MCF 10A (cell line): ENCODE results near the gene HOXA1. TPM values are rescaled to one million over a fixed set of nuclear protein-coding genes. Genes with fewer than 3 reads are reported as not detected.
A peak's percentile ranks its signal among the peaks of the same experiment; 100 is the strongest.
"Not testable (repeated sequence)": the region's sequence is repeated elsewhere in the genome, so short reads cannot be mapped to it uniquely, and the experiment has no call there.

ENCODE experiments used
- BruUV-seq: library from RNA; stranded (reverse); fragments of 400-500 nt; replicated peaks from 2 replicates; lab custom pipeline; 2021; lab: Mats Ljungman, UMichigan
- CTCF ChIA-PET: fragments of 300-600 bp; sonication (Branson Sonifier 250); formaldehyde crosslinking; extraction: SDS; loops from one replicate; lab custom pipeline; 2021; ENCODE audit warnings: antibody characterized with exemption, inconsistent platforms; lab: Yijun Ruan, JAX
- POLR2A ChIA-PET: fragments of 300-600, 350-650 bp; sonication (Branson Sonifier 250); formaldehyde crosslinking; extraction: SDS; loops from one replicate; lab custom pipeline; 2020; ENCODE audit warnings: antibody characterized with exemption, inconsistent platforms; lab: Yijun Ruan, JAX
- DNase-seq: peaks from one replicate; pipeline ENCODE4 v3.0.0-alpha.2; 2018; ENCODE audit not compliant: unreplicated experiment
- H3K27ac Mint-ChIP-seq: one replicate; pipeline ENCODE4 v1.8.0; 2022; ENCODE audit warnings: mild to moderate bottlenecking, low read depth, mixed read lengths; ENCODE audit not compliant: unreplicated experiment
- H3K27me3 Mint-ChIP-seq: one replicate; pipeline ENCODE4 v1.8.0; 2022; ENCODE audit warnings: mixed read lengths; ENCODE audit not compliant: insufficient read depth, unreplicated experiment
- H3K36me3 Mint-ChIP-seq: one replicate; pipeline ENCODE4 v1.8.0; 2022; ENCODE audit warnings: mild to moderate bottlenecking, moderate library complexity, mixed read lengths; ENCODE audit not compliant: insufficient read depth, unreplicated experiment
- H3K4me1 Mint-ChIP-seq: one replicate; pipeline ENCODE4 v1.8.0; 2022; ENCODE audit warnings: mixed read lengths; ENCODE audit not compliant: insufficient read depth, unreplicated experiment
- H3K4me3 Mint-ChIP-seq: one replicate; pipeline ENCODE4 v1.8.0; 2022; ENCODE audit warnings: mild to moderate bottlenecking, moderate library complexity, mixed read lengths; ENCODE audit not compliant: unreplicated experiment
- H3K9me3 Mint-ChIP-seq: one replicate; pipeline ENCODE4 v1.8.0; 2022; ENCODE audit warnings: mixed read lengths; ENCODE audit not compliant: unreplicated experiment
- intact Hi-C: fragments of 100-400 bp; cut with micrococcal nuclease; formaldehyde crosslinking; loops from 2 replicates; pipeline ENCODE4 v1.14.1; 2022
- total RNA-seq: library from RNA; stranded (reverse); gene quantifications from 2 replicates; pipeline ENCODE4 v1.2.3, GENCODE V29; 2022
- TF ChIP-seq, protein P1 (sequence below): fragments of 200-600 bp; IDR thresholded peaks from one replicate; pipeline ENCODE4 v1.8.0; 2022; ENCODE audit warnings: antibody characterized with exemption, mild to moderate bottlenecking; ENCODE audit not compliant: unreplicated experiment

The HOXA1 gene
- total RNA-seq, 1 experiment from 2014 or later = 5.6 TPM

DNA sequence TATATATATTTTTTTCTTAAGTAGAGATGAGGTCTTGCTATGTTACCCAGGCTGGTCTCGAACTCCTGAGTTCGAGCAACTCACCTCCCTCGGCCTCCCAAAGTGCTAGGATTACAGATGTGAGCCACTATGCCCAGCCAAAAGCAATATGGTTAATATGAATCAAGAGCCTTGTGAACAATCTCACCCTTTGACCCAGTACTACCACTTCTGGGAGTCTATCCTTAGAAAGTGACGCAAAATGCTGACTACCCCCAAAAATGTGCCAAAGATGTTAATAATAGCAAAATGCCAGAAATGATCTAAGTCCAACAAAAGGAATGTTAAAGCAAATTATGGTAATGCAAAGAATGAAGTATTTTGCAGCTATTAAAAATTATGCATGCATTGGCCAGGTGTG, 44.3 kb downstream of the HOXA1 start:
- Mint-ChIP-seq H3K9me3 (no peaks in the 10 kb centered on the region), H3K27me3 (no peaks in the 10 kb centered on the region), H3K36me3 (no peaks in the 10 kb centered on the region), H3K4me1 (peaks cover 5% of the 10 kb centered on the region), H3K4me3 (no peak overlapping the region), H3K27ac (no peak overlapping the region)
- intact Hi-C loops = no loop called here
- no peak for DNase-seq
- CTCF ChIA-PET = no interaction called here
- POLR2A ChIA-PET = no interaction called here
- no TSS peak for BruUV-seq
- TF ChIP-seq, protein P1, sequence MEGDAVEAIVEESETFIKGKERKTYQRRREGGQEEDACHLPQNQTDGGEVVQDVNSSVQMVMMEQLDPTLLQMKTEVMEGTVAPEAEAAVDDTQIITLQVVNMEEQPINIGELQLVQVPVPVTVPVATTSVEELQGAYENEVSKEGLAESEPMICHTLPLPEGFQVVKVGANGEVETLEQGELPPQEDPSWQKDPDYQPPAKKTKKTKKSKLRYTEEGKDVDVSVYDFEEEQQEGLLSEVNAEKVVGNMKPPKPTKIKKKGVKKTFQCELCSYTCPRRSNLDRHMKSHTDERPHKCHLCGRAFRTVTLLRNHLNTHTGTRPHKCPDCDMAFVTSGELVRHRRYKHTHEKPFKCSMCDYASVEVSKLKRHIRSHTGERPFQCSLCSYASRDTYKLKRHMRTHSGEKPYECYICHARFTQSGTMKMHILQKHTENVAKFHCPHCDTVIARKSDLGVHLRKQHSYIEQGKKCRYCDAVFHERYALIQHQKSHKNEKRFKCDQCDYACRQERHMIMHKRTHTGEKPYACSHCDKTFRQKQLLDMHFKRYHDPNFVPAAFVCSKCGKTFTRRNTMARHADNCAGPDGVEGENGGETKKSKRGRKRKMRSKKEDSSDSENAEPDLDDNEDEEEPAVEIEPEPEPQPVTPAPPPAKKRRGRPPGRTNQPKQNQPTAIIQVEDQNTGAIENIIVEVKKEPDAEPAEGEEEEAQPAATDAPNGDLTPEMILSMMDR = no peak

DNA sequence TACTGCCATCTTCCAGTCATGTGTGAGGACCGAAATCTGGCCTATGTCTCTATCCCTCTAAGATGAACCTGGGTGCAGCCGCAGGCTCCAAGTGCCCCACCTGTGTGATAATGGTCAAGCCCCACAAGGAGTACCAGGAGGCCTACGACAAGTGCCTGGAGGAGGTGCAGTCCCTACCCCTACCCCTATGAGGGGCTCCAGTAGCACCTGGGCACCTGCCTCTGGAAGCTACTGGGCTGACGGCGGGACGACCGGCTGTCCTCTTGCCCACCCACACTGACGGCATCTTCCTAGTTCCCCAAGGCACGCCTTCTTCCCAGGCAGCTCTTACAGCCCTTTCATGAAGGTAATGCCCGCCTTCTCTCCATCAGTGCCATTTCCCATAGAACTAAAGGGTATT, 47.4 kb downstream of the HOXA1 start:
- H3K9me3 Mint-ChIP-seq = no peaks in the 10 kb centered on the region
- CTCF ChIA-PET = no interaction called here
- DNase-seq = no peak
- POLR2A ChIA-PET = interaction anchor here (1.2 kb wide), 1 partner anchor 48 kb away, joined by 4 read pairs; the partner anchor contains the start of gene HOXA1
- H3K4me1 Mint-ChIP-seq = peaks cover 7% of the 10 kb centered on the region
- intact Hi-C loops = loop anchor here (5.0 kb wide), 1 partner anchor 49 kb away; the partner anchor contains the start of gene HOXA1
- no peak overlapping the region for H3K27ac Mint-ChIP-seq
- H3K4me3 Mint-ChIP-seq = no peak overlapping the region
- no peaks in the 10 kb centered on the region for H3K36me3 Mint-ChIP-seq
- no peaks in the 10 kb centered on the region for H3K27me3 Mint-ChIP-seq
- TF ChIP-seq, protein P1 = no peak
- BruUV-seq = no TSS peak

DNA sequence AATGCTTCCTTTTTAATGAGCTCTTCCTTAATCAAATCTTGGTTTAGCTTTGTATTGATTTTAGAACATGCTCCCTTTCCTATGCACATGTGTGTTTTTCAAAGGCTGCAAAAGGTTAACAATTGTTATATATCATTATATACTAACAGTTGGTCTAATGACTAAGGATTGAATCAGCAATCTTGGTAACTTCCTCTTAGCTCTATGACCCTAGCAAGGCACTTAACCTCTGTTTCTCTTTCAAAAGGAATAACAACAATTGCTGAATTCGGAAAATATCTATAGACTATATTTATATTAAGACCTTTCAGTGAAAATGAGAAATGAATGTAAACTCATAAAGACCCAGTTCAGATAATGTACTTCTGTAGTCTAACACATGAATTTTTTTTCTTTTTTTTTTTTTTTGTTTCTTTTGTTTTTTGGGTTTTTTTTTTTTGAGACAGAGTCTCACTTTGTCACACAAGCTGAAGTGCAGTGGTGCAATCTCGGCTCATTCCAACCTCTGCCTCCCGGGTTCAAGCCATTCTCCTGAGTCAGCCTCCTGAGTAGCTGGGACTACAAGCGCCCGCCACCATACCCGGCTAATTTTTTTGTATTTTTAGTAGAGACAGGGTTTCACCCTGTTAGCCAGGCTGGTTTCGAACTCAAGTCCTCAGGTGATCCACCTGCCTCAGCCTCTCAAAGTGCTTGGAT, 48.8 kb downstream of the HOXA1 start:
- no TSS peak for BruUV-seq
- POLR2A ChIA-PET = interaction anchor here (0.6 to 1.7 kb wide), 10 partner anchors 10 to 184 kb away, joined by 3 to 8 read pairs (median 3); partner anchors contain the start of gene HOXA1
- DNase-seq = peak; percentile 63
- CTCF ChIA-PET = interaction anchor here (0.5 to 1.5 kb wide), 5 partner anchors 10 to 719 kb away, joined by 3 read pairs; no protein-coding TSS in a partner anchor
- no peaks in the 10 kb centered on the region for H3K27me3 Mint-ChIP-seq
- H3K27ac Mint-ChIP-seq = peak overlapping the region; percentile 35
- H3K4me1 Mint-ChIP-seq = peaks cover 7% of the 10 kb centered on the region
- no peaks in the 10 kb centered on the region for H3K9me3 Mint-ChIP-seq
- intact Hi-C loops = loop anchor here (5.0 kb wide), 1 partner anchor 50 kb away; the partner anchor contains the start of gene HOXA1
- H3K36me3 Mint-ChIP-seq = no peaks in the 10 kb centered on the region
- H3K4me3 Mint-ChIP-seq = no peak overlapping the region
- TF ChIP-seq, protein P1 = no peak

DNA sequence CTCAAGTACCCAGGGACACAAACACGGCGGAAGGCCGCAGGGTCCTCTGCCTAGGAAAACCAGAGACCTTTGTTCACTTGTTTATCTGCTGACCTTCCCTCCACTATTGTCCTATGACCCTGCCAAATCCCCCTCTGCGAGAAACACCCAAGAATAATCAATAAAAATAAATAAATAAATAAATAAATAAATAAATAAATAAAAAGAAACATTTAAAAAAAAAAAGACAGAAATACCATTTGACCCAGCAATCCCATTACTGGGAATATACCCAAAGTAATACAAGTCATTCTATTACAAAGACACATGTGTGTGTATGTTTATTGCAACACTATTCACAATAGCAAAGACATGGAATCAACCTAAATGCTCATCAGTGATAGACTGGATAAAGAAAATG, 49.8 kb downstream of the HOXA1 start:
- not testable (repeated sequence) for H3K9me3 Mint-ChIP-seq, H3K4me3 Mint-ChIP-seq, H3K27ac Mint-ChIP-seq, DNase-seq, BruUV-seq, H3K4me1 Mint-ChIP-seq, H3K36me3 Mint-ChIP-seq, H3K27me3 Mint-ChIP-seq
- intact Hi-C loops = loop anchor here (5.0 kb wide), 1 partner anchor 51 kb away; the partner anchor contains the start of gene HOXA1
- ChIA-PET CTCF (interaction anchor here (0.6 to 1.5 kb wide), 4 partner anchors 51 to 766 kb away, joined by 3 read pairs; no protein-coding TSS in a partner anchor), POLR2A (interaction anchor here (1.1 to 1.3 kb wide), 2 partner anchors 9 to 37 kb away, joined by 3 to 7 read pairs; no protein-coding TSS in a partner anchor)

DNA sequence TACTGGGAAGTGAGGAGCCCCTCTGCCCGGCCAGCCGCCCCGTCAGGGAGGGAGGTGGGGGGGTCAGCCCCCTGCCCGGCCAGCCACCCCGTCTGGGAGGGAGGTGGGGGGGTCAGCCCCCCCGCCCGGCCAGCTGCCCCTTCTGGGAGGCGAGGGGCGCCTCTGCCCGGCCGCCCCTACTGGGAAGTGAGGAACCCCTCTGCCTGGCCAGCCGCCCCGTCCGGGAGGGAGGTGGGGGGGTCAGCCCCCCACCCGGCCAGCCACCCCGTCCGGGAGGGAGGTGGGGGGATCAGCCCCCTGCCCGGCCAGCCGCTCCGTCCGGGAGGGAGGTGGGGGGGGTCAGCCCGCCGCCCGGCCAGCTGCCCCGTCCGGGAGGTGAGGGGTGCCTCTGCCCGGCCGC, 50.7 kb downstream of the HOXA1 start:
- not testable (repeated sequence) for H3K27me3 Mint-ChIP-seq, H3K4me1 Mint-ChIP-seq, H3K27ac Mint-ChIP-seq, DNase-seq, H3K36me3 Mint-ChIP-seq, H3K9me3 Mint-ChIP-seq, H3K4me3 Mint-ChIP-seq, BruUV-seq
- intact Hi-C loops = loop anchor here (5.0 kb wide), 1 partner anchor 52 kb away; the partner anchor contains the start of gene HOXA1
- ChIA-PET POLR2A (interaction anchor here (0.6 kb wide), 1 partner anchor 38 kb away, joined by 4 read pairs; no protein-coding TSS in a partner anchor), CTCF (interaction anchor here (0.7 kb wide), 1 partner anchor 40 kb away, joined by 3 read pairs; no protein-coding TSS in a partner anchor)
